GM18868 (cell line): ENCODE measurements around the gene RIPOR3.
"Not testable (repeated sequence)": the region's sequence is repeated elsewhere in the genome, so short reads cannot be mapped to it uniquely, and the experiment has no call there.

Experiments used
- ATAC-seq: cut with Tn5 transposase; IDR thresholded peaks from one replicate; pipeline ENCODE4 v1.9.1; 2021; ENCODE audit warnings: mild to moderate bottlenecking, moderate library complexity; ENCODE audit not compliant: unreplicated experiment

Gene RIPOR3

GRCh38 chr20:50610212-50610718, 81.1 kb downstream of the RIPOR3 start:
- ATAC-seq, result no peak

GRCh38 chr20:50609438-50609989, 81.8 kb downstream of the RIPOR3 start:
- no peak for ATAC-seq

- no peak for ATAC-seq
Measured at GRCh38 chr20:50608750-50609104, 82.6 kb downstream of the RIPOR3 start.

- no peak for ATAC-seq
Measured at GRCh38 chr20:50607850-50608749, 83.2 kb downstream of the RIPOR3 start.

- no peak for ATAC-seq
Measured at GRCh38 chr20:50607436-50607835, 83.9 kb downstream of the RIPOR3 start.

- no peak for ATAC-seq
Measured at GRCh38 chr20:50605136-50605535, 86.2 kb downstream of the RIPOR3 start.

- no peak for ATAC-seq
Measured at GRCh38 chr20:50604451-50604850, 86.9 kb downstream of the RIPOR3 start.

GRCh38 chr20:50602432-50603088, 88.8 kb downstream of the RIPOR3 start:
- no peak for ATAC-seq

- ATAC-seq, result no peak
Measured at GRCh38 chr20:50601511-50602431, 89.6 kb downstream of the RIPOR3 start.

GRCh38 chr20:50600281-50600895, 91.0 kb downstream of the RIPOR3 start:
- no peak for ATAC-seq

GRCh38 chr20:50598768-50599167, 92.6 kb downstream of the RIPOR3 start:
- not testable (repeated sequence) for ATAC-seq

- ATAC-seq, result no peak
Measured at GRCh38 chr20:50598074-50598473, 93.3 kb downstream of the RIPOR3 start.

GRCh38 chr20:50597406-50597969, 93.9 kb downstream of the RIPOR3 start:
- no peak for ATAC-seq

GRCh38 chr20:50596694-50597021, 94.7 kb downstream of the RIPOR3 start:
- no peak for ATAC-seq

GRCh38 chr20:50595988-50596693, 95.2 kb downstream of the RIPOR3 start:
- ATAC-seq, result no peak

GRCh38 chr20:50595433-50595895, 95.9 kb downstream of the RIPOR3 start:
- no peak for ATAC-seq

- ATAC-seq, result no peak
Measured at GRCh38 chr20:50594591-50595432, 96.5 kb downstream of the RIPOR3 start.

- no peak for ATAC-seq
Measured at GRCh38 chr20:50594231-50594590, 97.1 kb downstream of the RIPOR3 start.

GRCh38 chr20:50593005-50593335, 98.4 kb downstream of the RIPOR3 start:
- no peak for ATAC-seq
